Measurements from ENCODE around the gene TRAF6. TPM values are rescaled to one million over a fixed set of nuclear protein-coding genes. Genes with fewer than 3 reads are reported as not detected.

Gene TRAF6
- total RNA-seq, 1 experiment from 2014 or later: 9.3 TPM

DNA sequence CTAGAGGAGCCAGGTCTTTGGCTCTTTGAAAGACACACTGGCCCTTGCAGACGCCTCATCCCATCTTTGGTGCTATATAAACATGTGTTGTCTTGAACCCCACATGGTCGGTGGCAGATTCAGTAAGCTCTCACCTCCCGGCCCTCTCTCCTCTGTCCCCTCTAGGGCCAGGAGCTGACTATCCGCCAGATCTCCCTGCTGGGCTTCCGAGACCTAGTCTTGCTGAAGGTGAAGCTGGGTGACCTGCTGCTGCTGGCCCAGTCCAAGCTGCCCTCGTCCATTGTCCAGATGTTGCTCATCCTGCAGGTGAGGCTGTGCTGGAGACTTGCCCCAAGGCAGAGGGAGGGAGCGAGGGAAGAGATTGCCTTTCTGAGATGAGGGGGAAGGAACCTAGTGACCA is 63.9 kb downstream of the TRAF6 start:
- ATAC-seq (no peak), DNase-seq (ENCODE audit: low read depth, low spot score) (no peak)
- Histone ChIP-seq H4K20me1 (ENCODE audit: insufficient read depth) (no peaks in the 10 kb centered on the region), H3K9me2 (ENCODE audit: insufficient read depth) (no peaks in the 10 kb centered on the region), H3K4me3 (replicated peaks in 1 of 2; ENCODE audit: low read depth in 1 of 2, low read length in 2 of 2) (no peak overlapping the region), H3K27ac (ENCODE audit: low read depth, low read length) (no peak overlapping the region), H3K4me2 (ENCODE audit: low read length) (no peak overlapping the region), H3K36me3 (ENCODE audit: control insufficient read depth in 1 of 2, insufficient read depth in 2 of 2, low read length in 2 of 2) (no peaks in the 10 kb centered on the region), H3K27me3 (ENCODE audit: insufficient read depth, low read length) (peaks cover 8% of the 10 kb centered on the region; the same call in 1 of the 2 replicates), H3K9me3 (ENCODE audit: control insufficient read depth in 1 of 2, insufficient read depth in 1 of 2, low read depth in 1 of 2, low read length in 2 of 2) (no peaks in the 10 kb centered on the region), H3K4me1 (ENCODE audit: control insufficient read depth in 1 of 2, insufficient read depth in 2 of 2, low read length in 2 of 2) (peaks cover 2 to 10% of the 10 kb centered on the region in 2 experiments; a peak in 1 of 4 replicates), H2AFZ (ENCODE audit: low read depth, low read length, poor library complexity, severe bottlenecking) (no peak overlapping the region), H3K79me2 (ENCODE audit: insufficient read depth, low read length) (no peaks in the 10 kb centered on the region), H3K9ac (ENCODE audit: low read length) (no peak overlapping the region)
- RAD21 ChIA-PET (ENCODE audit: low non-redundant PET in 1 of 2, low total read pairs in 2 of 2, uncharacterized antibody in 2 of 2, unreplicated experiment in 2 of 2): no interaction called here
- CTCF ChIA-PET: no interaction called here
- BruUV-seq (replicated peaks): no TSS peak
- POLR2A ChIA-PET: no interaction called here
- TF ChIP-seq JUND (IDR thresholded peaks at IDR 0.05): no peak
- TF ChIP-seq TCF7L2 (IDR thresholded peaks at IDR 0.05; ENCODE audit: borderline replicate concordance, extremely low read depth, insufficient read depth, insufficient read length): no peak
- TF ChIP-seq REST (IDR thresholded peaks at IDR 0.05; ENCODE audit: low read depth): no peak
- no peak for TF ChIP-seq RAD21 (IDR thresholded peaks at IDR 0.05; ENCODE audit: low read depth)
- TF ChIP-seq, protein P1, sequence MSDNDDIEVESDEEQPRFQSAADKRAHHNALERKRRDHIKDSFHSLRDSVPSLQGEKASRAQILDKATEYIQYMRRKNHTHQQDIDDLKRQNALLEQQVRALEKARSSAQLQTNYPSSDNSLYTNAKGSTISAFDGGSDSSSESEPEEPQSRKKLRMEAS (IDR thresholded peaks at IDR 0.05): no peak
- intact Hi-C loops (cut with micrococcal nuclease): no loop called here

- H3K36me3 ChIP-seq (ENCODE audit: control insufficient read depth in 1 of 2, insufficient read depth in 2 of 2, low read length in 2 of 2): no peaks in the 10 kb centered on the region
- ChIA-PET POLR2A (no interaction called here), CTCF (no interaction called here), RAD21 (ENCODE audit: low non-redundant PET in 1 of 2, low total read pairs in 2 of 2, uncharacterized antibody in 2 of 2, unreplicated experiment in 2 of 2) (no interaction called here)
- no peaks in the 10 kb centered on the region for H3K79me2 ChIP-seq (ENCODE audit: insufficient read depth, low read length)
- H2AFZ ChIP-seq (ENCODE audit: low read depth, low read length, poor library complexity, severe bottlenecking): no peak overlapping the region
- no peak overlapping the region for H3K4me3 ChIP-seq (replicated peaks in 1 of 2; ENCODE audit: low read depth in 1 of 2, low read length in 2 of 2)
- no peak overlapping the region for H3K4me2 ChIP-seq (ENCODE audit: low read length)
- DNase-seq (ENCODE audit: low read depth, low spot score): no peak
- intact Hi-C loops (cut with micrococcal nuclease): no loop called here
- H3K4me1 ChIP-seq (ENCODE audit: control insufficient read depth in 1 of 2, insufficient read depth in 2 of 2, low read length in 2 of 2): peaks cover 2 to 10% of the 10 kb centered on the region in 2 experiments; a peak in 1 of 4 replicates
- TF ChIP-seq SP1 (IDR thresholded peaks at IDR 0.05; ENCODE audit: low read depth): no peak
- TF ChIP-seq ATF3 (IDR thresholded peaks at IDR 0.05): no peak
- TF ChIP-seq SRF (IDR thresholded peaks at IDR 0.05; ENCODE audit: low read depth): no peak
- no peak for TF ChIP-seq FOSL1 (IDR thresholded peaks at IDR 0.05; ENCODE audit: low read depth)
- no peak for TF ChIP-seq YY1 (IDR thresholded peaks at IDR 0.05; ENCODE audit: extremely low read depth, insufficient replicate concordance, low read depth, low read length)
- no peak for TF ChIP-seq CEBPB (IDR thresholded peaks at IDR 0.05; ENCODE audit: low read depth)
- no peak for TF ChIP-seq POLR2A (IDR thresholded peaks at IDR 0.05; ENCODE audit: borderline replicate concordance, extremely low read depth, insufficient read depth, insufficient read length)
- TF ChIP-seq CTCF (IDR thresholded peaks at IDR 0.05 in 2 of 3, conservative IDR thresholded peaks at IDR 0.05 in 1 of 3; ENCODE audit: borderline replicate concordance in 1 of 3, insufficient read depth in 1 of 3, low read depth in 2 of 3, low read length in 2 of 3): no peak
- TF ChIP-seq ELF1 (IDR thresholded peaks at IDR 0.05; ENCODE audit: borderline replicate concordance, low read depth): no peak
- TF ChIP-seq, protein P1 (IDR thresholded peaks at IDR 0.05): no peak
- peaks cover 6% of the 10 kb centered on the region; the same call in 1 of the 2 replicates for H3K27me3 ChIP-seq (ENCODE audit: insufficient read depth, low read length)
- no peaks in the 10 kb centered on the region for H3K9me3 ChIP-seq (ENCODE audit: control insufficient read depth in 1 of 2, insufficient read depth in 1 of 2, low read depth in 1 of 2, low read length in 2 of 2)
- no peak for ATAC-seq
- no peaks in the 10 kb centered on the region for H4K20me1 ChIP-seq (ENCODE audit: insufficient read depth)
- no peaks in the 10 kb centered on the region for H3K9me2 ChIP-seq (ENCODE audit: insufficient read depth)
- no peak overlapping the region for H3K27ac ChIP-seq (ENCODE audit: low read depth, low read length)
- BruUV-seq (replicated peaks): no TSS peak
- no peak overlapping the region for H3K9ac ChIP-seq (ENCODE audit: low read length)
These were observed 66.4 kb downstream of the TRAF6 start for GRCh38 chr11:36443661-36444060.

Data from HCT116 (cell line).